ENCODE results near the gene RNF19B.
A peak's percentile ranks its signal among the peaks of the same experiment; 100 is the strongest.
"Not testable (repeated sequence)": the region's sequence is repeated elsewhere in the genome, so short reads cannot be mapped to it uniquely, and the experiment has no call there.

The RNF19B gene

GRCh38 chr1:32991819-32992488 lies 27.3 kb upstream of the RNF19B start:
- DNase-seq (ENCODE audit: low read depth), result no peak

- DNase-seq (ENCODE audit: low read depth), result no peak
These were observed 26.8 kb upstream of the RNF19B start for GRCh38 chr1:32991386-32991785.

GRCh38 chr1:32990887-32991286 lies 26.3 kb upstream of the RNF19B start:
- DNase-seq (ENCODE audit: low read depth), result no peak

- DNase-seq (ENCODE audit: low read depth), result peak; percentile 100
These were observed 24.8 kb upstream of the RNF19B start for GRCh38 chr1:32989160-32990050.

GRCh38 chr1:32988665-32989064 lies 24.1 kb upstream of the RNF19B start:
- peak; percentile 94 for DNase-seq (ENCODE audit: low read depth)

- no peak for DNase-seq (ENCODE audit: low read depth)
These were observed 20.6 kb upstream of the RNF19B start for GRCh38 chr1:32985226-32985625.

GRCh38 chr1:32984455-32985171 lies 20.0 kb upstream of the RNF19B start:
- DNase-seq (ENCODE audit: low read depth), result peak; percentile 58

GRCh38 chr1:32984090-32984454 lies 19.5 kb upstream of the RNF19B start:
- no peak for DNase-seq (ENCODE audit: low read depth)

GRCh38 chr1:32983020-32983419 lies 18.4 kb upstream of the RNF19B start:
- no peak for DNase-seq (ENCODE audit: low read depth)

- peak; percentile 93 for DNase-seq (ENCODE audit: low read depth)
These were observed 16.6 kb upstream of the RNF19B start for GRCh38 chr1:32981003-32981901.

GRCh38 chr1:32980080-32980479 lies 15.5 kb upstream of the RNF19B start:
- no peak for DNase-seq (ENCODE audit: low read depth)

- DNase-seq (ENCODE audit: low read depth), result no peak
These were observed 14.2 kb upstream of the RNF19B start for GRCh38 chr1:32978854-32979253.

- no peak for DNase-seq (ENCODE audit: low read depth)
These were observed 13.0 kb upstream of the RNF19B start for GRCh38 chr1:32977546-32978087.

GRCh38 chr1:32975055-32975454 lies 10.4 kb upstream of the RNF19B start:
- DNase-seq (ENCODE audit: low read depth), result not testable (repeated sequence)

- DNase-seq (ENCODE audit: low read depth), result not testable (repeated sequence)
These were observed 8.8 kb upstream of the RNF19B start for GRCh38 chr1:32973458-32973857.

- peak; percentile 42 for DNase-seq (ENCODE audit: low read depth)
These were observed 8.3 kb upstream of the RNF19B start for GRCh38 chr1:32972814-32973428.

GRCh38 chr1:32971576-32971975 lies 7.0 kb upstream of the RNF19B start:
- DNase-seq (ENCODE audit: low read depth), result no peak

GRCh38 chr1:32971156-32971555 lies 6.5 kb upstream of the RNF19B start:
- DNase-seq (ENCODE audit: low read depth), result no peak

GRCh38 chr1:32969566-32969965 lies 5.0 kb upstream of the RNF19B start:
- no peak for DNase-seq (ENCODE audit: low read depth)

- DNase-seq (ENCODE audit: low read depth), result peak; percentile 63
These were observed 3.4 kb upstream of the RNF19B start for GRCh38 chr1:32967888-32968568.
